K562 treated with DMSO at 1 percent for 24 hours (cell line): ENCODE data around the gene VPS52. TPM values are rescaled to one million over a fixed set of nuclear protein-coding genes. Genes with fewer than 3 reads are reported as not detected.

ENCODE experiments used
- total RNA-seq: library from RNA; unstranded; fragments of 300-600 nt; gene quantifications from 2 replicates; pipeline ENCODE4 v1.2.3, GENCODE V29; 2022; ENCODE audit warnings: low read depth; ENCODE audit not compliant: insufficient read depth

The VPS52 gene, protein sequence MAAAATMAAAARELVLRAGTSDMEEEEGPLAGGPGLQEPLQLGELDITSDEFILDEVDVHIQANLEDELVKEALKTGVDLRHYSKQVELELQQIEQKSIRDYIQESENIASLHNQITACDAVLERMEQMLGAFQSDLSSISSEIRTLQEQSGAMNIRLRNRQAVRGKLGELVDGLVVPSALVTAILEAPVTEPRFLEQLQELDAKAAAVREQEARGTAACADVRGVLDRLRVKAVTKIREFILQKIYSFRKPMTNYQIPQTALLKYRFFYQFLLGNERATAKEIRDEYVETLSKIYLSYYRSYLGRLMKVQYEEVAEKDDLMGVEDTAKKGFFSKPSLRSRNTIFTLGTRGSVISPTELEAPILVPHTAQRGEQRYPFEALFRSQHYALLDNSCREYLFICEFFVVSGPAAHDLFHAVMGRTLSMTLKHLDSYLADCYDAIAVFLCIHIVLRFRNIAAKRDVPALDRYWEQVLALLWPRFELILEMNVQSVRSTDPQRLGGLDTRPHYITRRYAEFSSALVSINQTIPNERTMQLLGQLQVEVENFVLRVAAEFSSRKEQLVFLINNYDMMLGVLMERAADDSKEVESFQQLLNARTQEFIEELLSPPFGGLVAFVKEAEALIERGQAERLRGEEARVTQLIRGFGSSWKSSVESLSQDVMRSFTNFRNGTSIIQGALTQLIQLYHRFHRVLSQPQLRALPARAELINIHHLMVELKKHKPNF
- 42.4 and 43.5 TPM in 2 replicates for total RNA-seq

DNA sequence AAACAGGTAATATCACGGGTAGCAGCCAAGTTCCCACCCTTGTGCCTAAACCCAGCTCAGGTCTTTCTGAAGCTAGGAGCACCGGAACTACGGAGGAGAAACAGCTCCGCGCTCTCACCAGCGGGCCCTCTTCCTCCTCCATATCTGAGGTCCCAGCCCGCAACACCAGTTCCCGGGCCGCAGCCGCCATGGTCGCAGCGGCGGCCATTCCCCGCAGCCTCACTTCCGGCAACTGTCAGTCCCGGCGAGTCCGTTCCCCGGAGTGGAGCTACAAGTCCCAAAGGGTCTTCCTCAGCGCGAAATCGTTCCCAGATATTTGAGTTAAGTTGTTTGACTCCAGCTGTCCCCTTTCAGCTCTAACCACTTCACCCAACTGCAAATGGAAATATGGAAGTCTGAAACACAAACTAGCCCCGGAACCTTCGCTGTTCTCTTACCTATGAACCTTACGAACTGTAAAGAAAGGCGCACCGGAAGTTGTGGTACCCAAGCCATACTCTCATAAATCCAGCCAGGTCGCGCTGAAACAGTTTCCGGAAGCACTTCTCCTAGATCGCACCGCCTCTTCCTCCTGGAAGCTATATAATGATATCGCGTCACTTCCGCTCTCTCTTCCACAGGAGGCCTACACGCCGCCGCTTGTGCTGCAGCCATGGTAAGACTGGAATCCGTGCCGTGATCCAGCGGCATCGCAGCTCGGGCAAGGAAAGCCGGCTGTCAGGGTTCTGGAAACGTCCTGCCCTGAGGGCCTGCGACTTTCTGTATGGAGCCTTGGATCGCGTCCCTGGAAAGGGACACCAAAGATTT lies at the start of gene VPS52, which contains the start of gene RPS18:
TSS of gene VPS52 (minus strand) at position 409 of the 807 bp plus-strand sequence. CDS start at position 208, 201 bp downstream.
TSS of gene RPS18 (plus strand) at position 608 of the 807 bp plus-strand sequence. CDS start at position 653, 45 bp downstream.

DNA sequence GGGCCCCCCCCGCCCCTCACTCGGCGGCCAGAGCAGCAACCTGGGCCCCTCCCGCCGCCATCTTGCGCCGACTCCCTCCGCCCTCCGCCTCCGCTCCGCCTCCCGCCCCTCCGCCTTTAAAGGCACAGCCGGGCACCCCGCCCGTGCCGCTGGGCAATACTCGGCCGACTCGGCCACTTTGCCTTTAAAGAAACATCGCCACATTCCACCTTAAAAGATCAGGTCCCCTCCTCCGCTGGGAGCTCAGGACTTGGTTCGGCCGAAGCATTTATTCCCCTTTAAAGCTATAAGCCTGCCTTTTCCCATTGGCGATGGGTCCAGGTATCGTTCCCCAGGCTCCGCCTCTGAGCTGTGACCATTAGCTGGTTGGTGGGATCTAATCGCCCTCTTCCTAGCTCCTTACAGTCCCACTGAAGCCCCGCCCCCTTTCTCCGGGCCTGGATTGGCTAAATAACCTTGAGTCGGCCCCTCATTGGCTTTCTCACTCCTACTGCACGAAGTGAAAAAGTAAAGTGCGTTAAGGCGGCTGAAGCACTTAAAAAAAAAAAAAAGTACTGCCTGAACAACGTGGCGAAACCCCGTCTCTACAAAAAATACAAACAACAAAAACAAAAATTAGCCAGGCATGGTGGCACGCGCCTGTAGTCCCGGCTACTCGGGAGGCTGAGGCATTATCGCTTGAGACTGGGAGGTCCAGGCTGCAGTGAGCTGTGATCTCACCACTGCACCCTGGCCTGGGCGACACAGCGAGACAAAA lies 46.2 kb upstream of the VPS52 start, which contains the start of gene ZBTB22:
TSS of gene ZBTB22 (minus strand) at position 76 of the 757 bp plus-strand sequence. CDS start 828 bp downstream, outside the sequence.

DNA sequence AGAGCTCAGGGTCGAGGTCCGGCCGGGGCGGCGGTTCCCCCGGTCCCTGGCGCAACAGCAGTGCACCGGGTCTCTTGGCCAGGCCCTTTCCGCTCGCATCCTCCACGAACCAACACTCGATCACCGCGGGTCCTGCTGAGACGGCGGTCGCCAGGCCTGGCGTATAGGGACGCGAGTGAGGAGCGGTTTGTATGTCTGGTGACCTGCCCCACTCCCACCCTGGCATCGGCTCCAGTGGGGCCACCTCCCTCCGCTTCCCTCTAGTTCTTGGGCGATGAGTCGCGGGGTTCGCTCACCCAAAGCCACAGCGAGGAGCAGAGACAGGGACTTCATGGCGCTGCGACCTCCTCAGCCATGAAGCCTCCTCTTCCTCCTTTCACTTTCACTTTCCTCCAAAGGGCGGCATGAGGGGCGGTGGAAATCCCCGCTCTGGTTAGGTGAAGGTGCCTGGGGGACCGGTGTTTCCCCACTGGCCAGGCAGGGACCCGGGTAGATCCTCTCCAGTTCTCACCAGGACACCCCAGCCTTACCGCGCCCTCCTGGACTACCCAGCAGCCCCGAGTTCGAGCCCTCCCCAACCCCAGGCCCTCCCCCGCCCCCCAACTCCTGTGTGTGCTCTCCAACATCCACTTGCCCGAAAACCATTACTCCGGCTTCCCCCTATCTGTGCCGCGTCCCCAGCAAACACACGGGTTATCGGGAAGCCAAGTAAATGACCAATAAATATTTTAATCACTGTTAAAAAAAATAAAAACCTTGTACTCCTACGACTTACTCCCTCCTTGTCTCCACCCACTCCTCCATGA lies 42.2 kb upstream of the VPS52 start, which contains the start of gene TAPBP:
TSS of gene TAPBP (minus strand) at position 370 of the 806 bp plus-strand sequence. CDS start at position 333, 37 bp downstream.

DNA sequence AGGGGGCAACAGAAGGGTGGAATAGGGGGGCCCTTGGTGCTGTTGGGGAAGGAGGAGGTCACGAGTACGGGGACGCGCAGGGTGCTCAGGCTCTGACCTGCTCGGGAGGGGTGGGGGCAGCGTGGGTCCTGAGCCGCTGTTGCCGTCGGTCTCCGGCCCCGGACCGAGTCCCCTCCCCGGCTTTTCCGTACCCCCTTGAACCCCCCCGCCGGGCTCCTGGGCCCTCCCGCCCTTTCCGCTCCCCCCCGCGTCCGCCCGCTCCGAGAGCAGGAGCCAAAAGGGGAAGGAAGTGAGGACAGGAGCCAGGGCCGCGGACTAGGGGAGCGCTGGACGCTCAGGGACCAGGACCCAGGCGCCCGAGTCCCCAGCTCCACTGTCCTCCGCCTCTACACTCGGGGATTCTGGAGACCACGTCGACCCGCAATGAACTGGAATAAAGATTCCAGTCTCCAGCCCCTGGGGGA lies 27.1 kb upstream of the VPS52 start, which contains the start of gene RGL2:
TSS of gene RGL2 (minus strand) at position 170 of the 464 bp plus-strand sequence. CDS start 332 bp downstream, outside the sequence.

DNA sequence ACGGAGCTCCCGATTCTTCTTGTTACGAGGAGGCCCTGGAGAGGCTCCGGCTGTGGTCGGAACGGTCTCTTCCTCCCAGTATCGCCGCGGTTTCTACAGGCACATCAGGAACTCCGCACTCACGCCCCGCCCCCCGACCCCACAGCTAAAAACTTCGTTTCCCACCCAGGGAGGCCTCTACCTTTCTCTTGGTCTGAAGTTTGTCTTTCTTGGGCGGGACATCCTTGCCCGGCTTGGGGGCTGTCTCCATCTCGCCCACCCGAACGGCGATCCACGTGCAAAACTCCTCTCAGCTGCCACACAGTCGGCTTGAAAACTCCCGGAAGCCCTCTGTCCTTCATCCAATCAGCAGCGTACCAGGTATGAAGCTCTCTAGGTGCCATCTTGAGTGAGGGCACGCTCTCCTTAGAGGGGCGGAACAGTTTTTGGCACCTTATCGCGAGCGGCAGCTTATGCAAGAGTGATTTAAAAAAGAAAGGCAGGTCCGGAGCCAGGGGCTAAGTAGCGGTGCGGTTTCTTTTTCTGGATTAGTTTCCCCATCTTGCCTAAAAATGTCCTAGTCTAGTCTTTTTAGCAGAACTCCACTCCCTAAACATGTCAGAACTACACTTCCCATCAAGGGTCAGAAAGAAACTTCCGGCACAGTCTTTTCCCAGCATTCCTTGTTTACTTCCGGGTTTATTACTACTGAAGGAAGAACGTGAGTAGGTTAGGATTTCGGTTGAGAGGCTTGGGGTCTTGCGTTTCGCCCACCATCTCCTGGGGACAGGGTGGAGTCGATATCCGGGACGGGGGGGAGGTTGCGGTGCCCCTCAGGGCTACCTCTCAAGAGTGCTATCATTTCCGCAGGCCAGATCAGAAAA lies 17.5 kb upstream of the VPS52 start, which contains the start of the genes PFDN6 and WDR46:
TSS of gene PFDN6 (plus strand) at position 681 of the 863 bp plus-strand sequence. CDS start 256 bp downstream, outside the sequence.
TSS of gene WDR46 (minus strand) at position 319 of the 863 bp plus-strand sequence. CDS start at position 250, 69 bp downstream.

DNA sequence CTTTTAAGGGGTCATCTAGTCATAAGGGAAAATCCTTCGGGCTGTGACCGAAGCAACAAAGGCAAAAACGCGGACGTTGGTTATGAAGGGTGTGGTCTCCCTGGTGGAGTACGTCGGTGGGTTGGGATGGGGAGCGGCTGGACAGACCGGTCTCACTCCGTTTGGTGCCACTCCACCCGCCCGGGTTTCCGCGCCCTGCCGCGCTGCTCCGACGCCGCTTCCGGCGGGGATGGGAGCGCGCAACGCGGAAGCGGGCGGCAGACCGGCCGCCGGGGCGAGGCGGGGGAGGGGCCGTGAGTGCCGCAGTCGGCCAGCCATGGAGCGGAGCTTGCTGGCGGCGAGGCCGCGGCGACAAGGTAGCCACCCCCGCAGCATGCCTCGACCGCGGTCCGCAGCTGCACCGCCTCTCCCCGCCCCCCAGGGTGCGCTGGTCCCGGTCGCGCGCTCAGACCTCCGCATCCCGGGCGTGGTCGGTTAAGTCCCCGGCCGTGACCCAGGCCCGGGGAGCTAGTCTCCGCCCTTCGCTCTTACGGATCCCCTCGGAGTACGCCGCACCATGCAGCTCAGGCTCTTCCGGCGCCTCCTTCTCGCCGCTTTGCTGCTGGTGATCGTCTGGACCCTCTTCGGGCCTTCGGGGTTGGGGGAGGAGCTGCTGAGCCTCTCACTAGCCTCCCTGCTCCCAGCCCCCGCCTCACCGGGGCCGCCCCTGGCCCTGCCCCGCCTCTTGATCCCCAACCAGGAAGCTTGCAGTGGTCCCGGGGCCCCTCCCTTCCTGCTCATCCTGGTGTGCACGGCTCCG lies 5.4 kb upstream of the VPS52 start, which contains the start of gene B3GALT4:
TSS of gene B3GALT4 (plus strand) at position 260 of the 799 bp plus-strand sequence. CDS start at position 557, 297 bp downstream.

DNA sequence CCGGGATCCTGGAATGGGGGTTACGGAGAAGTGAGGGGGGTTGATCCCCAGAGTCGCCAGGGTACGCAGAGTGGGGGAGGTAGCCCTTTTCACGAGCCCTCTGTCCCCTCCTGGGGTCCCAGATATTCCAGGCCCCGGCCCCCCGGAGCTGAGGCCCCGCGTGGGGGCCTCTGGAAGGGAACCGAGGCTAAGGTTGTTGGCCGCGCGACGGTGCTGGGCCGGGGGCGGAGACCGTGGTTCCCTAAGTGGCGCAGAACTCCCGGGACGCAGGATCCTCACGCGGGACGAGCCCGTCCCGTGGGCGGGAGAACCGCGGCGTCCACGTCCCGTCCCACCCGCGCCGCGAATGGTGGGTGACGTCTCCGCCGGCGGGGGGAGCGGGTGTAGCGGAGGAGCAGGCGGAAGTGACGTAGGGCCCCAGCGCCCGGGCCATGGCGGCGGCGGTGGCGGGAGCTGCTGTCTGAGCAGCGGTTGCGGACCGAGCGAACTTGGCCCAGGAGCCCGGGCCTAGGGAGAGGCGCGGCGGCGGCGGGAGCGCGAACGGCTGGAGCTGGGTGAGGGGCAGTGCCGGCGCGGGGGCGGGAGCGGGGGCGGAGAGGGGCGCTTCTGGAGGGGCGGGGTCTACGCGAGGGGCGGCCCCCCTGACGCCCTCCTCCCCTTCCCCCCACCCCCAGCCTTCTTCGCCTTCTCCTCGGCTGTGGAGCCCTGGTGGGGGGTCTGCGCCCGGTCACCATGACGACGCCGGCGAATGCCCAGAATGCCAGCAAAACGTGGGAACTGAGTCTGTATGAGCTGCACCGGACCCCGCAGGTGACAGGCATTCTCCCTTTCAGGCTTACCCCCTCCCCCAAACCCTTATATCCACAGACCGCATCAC lies 63.3 kb downstream of the VPS52 start, which contains the start of gene RING1:
TSS of gene RING1 (plus strand) at position 410 of the 877 bp plus-strand sequence. CDS start at position 733, 323 bp downstream.

DNA sequence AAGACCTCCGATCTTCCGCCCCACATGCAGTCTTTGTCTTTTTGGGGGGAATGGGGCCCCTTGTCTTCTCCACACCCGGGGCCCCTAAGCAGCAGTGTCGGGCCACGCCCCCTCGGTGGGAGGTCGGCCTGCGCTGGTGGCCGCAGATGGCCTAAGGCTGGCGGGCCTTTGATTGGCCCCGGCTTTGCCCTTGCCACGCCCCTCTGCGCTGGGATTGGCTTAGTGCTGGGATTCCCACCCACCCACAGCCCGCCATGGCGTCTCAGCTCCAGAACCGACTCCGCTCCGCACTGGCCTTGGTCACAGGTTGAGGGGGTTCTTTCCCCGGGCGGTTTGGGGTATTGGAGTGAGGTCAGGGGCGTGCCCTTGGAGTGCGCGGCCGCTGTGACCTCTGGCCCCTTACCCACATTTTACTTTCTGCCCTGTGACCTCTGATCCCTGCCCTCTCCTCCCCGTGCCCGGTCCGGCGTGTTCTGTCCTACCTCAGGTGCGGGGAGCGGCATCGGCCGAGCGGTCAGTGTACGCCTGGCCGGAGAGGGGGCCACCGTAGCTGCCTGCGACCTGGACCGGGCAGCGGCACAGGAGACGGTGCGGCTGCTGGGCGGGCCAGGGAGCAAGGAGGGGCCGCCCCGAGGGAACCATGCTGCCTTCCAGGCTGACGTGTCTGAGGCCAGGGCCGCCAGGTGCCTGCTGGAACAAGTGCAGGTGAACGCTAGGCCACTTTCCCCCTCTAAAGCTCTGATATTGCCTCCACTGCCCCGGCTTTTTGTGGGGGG lies 67.1 kb downstream of the VPS52 start, which contains the start of gene HSD17B8:
TSS of gene HSD17B8 (plus strand) at position 241 of the 776 bp plus-strand sequence. CDS start at position 255, 14 bp downstream.

Other genes starting within 250 kb of the VPS52 start
- 0.86 TPM in 1 of 2 replicates, not detected in the other for gene HLA-DPA1, start 198.2 kb downstream of the VPS52 start, total RNA-seq
- gene HLA-DPB1, start 195.9 kb downstream of the VPS52 start, total RNA-seq, result 1.3 and 1.9 TPM in 2 replicates
- gene COL11A2, start 79.4 kb downstream of the VPS52 start, total RNA-seq, result 0.25 TPM in 2 replicates
- 42.1 and 43.1 TPM in 2 replicates for gene RXRB, start 71.2 kb downstream of the VPS52 start, total RNA-seq
- 159 and 162 TPM in 2 replicates for gene SLC39A7, start 71.0 kb downstream of the VPS52 start, total RNA-seq
- 20.2 and 25.9 TPM in 2 replicates for gene HSD17B8, start 67.2 kb downstream of the VPS52 start, total RNA-seq
- gene RING1, start 63.4 kb downstream of the VPS52 start, total RNA-seq, result 82.7 and 82.9 TPM in 2 replicates
- 11,722 and 11,744 TPM in 2 replicates for gene RPS18, start 199 bp upstream of the VPS52 start, total RNA-seq
- gene B3GALT4, start 5.2 kb upstream of the VPS52 start, total RNA-seq, result 5.7 and 6.9 TPM in 2 replicates
- gene WDR46, start 17.4 kb upstream of the VPS52 start, total RNA-seq, result 51.7 and 61.6 TPM in 2 replicates
- 148 and 157 TPM in 2 replicates for gene PFDN6, start 17.7 kb upstream of the VPS52 start, total RNA-seq
- 29.8 and 32.5 TPM in 2 replicates for gene RGL2, start 27.1 kb upstream of the VPS52 start, total RNA-seq
- gene TAPBP, start 42.2 kb upstream of the VPS52 start, total RNA-seq, result 206 and 216 TPM in 2 replicates
- gene ZBTB22, start 45.9 kb upstream of the VPS52 start, total RNA-seq, result 16.2 and 18.1 TPM in 2 replicates
- 64.0 and 65.4 TPM in 2 replicates for gene DAXX, start 51.1 kb upstream of the VPS52 start, total RNA-seq
- 124 and 134 TPM in 2 replicates for gene KIFC1, start 119.9 kb upstream of the VPS52 start, total RNA-seq
- gene PHF1, start 139.1 kb upstream of the VPS52 start, total RNA-seq, result 78.1 and 78.5 TPM in 2 replicates
- gene CUTA, start 146.2 kb upstream of the VPS52 start, total RNA-seq, result 408 and 423 TPM in 2 replicates
- gene SYNGAP1, start 148.2 kb upstream of the VPS52 start, total RNA-seq, result 8.1 and 8.4 TPM in 2 replicates
- gene ZBTB9, start 182.7 kb upstream of the VPS52 start, total RNA-seq, result 11.0 and 13.7 TPM in 2 replicates